Occipital lobe (tissue), 2 donors: Measurements from ENCODE around the gene TSPAN18. TPM values are rescaled to one million over a fixed set of nuclear protein-coding genes. Genes with fewer than 3 reads are reported as not detected.

Experiments used
- DNase-seq: peaks from one replicate; lab custom pipeline; 2025; lab: John Stamatoyannopoulos, UW
- total RNA-seq: library from RNA; depleted of rRNA; stranded (reverse); fragments of >200 nt; gene quantifications from one replicate; pipeline ENCODE4 v1.2.3, GENCODE V29; 2014

Gene TSPAN18
- total RNA-seq, 1 donor from 2014 or later = 19.7 TPM

DNA sequence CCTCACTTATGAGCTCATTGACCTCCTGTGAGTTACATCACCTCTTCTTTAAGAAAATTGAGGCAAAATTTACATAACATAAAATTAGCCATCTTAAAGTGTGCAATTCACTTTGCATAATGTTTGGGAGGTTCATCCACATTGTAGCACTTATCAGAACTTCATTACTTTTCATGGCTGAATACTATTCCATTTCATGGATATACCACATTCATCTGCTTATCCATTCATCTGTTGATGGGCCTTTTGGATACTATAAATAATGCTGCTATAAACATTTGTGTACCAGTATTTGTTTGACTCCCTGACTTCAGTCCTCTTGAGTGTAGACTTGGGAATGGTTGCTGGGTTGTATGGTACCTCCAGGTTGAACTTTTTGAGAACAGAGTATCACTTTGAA is 120.6 kb downstream of the TSPAN18 start:
- DNase-seq = no peak

DNA sequence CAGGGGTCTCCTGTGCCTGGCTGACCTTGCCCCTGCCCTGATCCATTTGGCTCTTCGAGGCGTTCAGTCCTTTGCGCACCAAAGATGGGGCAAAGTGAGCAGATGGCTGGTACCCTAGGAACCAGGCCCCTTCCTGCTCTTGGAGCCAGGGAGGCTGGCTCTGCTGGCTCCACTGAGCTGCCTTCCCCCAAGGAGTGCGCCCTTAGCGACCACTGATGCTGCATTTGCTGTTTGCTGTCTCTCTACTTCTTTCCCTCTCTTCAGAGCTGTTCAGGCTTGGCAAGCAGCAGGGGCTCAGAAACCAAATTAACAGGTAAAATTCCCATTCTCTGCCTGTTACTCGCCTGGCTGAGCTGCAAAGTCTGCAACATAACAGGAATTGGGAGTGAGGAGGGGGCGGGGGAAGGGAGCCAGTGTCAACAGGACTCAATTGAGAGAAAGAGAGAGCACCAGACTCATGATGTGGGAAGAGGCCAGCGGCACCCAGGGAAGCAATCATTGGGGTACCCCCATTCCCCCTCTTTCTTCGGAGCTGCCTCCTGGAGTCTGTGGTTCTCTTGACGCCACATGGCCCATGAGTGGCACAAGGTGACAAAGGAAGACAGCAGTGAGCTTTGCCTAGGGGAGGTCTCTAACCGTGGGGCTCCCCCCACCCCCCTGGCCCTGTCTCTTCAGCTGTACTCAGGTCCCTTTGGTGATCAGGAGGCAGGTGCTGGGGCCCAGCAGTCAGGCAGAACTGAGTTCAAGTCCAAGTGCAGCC is 121.6 kb downstream of the TSPAN18 start:
- no peak for DNase-seq

DNA sequence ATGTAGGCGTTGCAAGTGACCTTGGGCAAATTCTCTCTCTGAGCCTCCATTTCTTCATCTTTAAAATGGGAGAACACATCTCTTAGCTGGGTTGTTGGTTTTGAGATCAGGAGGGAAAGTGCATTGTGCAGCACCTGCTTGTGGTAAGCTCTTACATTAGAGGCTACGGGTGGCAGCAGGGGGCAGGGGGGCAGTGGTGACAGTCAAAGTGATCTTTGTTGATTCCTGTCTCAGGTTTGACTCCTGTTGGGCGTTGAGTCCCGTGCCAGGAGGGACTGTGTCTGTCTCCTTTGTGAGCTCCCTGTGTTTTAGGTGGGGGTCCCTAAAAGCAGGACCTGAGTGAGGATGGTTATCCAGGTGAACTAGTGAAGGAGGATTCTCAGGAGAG is 122.2 kb downstream of the TSPAN18 start:
- no peak for DNase-seq

DNA sequence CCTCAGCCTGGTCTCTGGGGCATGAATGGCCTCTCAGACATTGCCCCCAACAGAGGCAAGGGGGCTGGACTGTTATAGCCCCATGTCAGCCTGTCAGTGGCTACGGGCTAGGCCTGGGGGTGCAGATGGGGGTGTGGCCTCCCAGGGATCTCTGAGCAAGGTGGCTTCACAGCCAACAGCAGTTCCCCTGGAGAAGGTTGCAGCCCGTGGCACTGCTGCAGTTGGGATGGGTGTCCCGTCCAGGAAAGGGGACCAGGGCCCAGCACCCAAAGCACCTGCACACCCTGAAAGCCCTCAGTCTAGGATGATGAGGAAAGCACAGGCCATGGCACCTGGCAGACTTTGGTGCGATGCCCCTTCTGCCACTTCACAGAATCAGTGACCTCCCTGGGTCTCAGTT is 122.7 kb downstream of the TSPAN18 start:
- DNase-seq = no peak

GRCh38 chr11:44849922-44850321 is 123.2 kb downstream of the TSPAN18 start:
- DNase-seq = no peak

- DNase-seq = no peak
Measured at GRCh38 chr11:44851496-44851895, 124.7 kb downstream of the TSPAN18 start.

DNA sequence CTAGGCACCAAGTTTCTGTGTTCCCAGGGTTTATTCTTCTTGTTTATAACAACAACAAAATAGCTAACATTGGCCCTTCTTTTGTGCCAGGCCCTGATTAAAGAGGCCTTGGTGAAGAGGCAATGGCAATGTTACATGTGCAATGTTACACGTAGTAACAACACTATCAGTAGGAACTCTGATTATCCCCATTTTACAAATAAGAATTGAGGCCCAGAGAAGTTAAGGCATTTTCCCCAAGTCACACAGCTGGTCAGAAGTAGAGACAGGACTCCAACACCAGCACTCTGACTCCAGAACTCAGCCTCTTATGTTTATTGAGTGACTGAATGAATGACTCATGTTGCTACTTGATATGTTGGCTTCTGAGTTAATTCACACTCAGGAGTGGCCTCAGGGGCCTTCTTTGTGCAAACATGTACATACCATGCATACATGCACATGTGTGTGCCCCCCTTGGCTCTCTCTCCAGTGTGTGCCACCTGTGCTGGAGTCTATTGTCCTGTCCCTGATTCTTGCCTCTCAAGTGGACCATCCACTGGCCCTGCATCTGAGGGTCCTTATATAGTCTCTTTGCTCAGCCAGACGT is 125.5 kb downstream of the TSPAN18 start:
- DNase-seq = no peak

DNA sequence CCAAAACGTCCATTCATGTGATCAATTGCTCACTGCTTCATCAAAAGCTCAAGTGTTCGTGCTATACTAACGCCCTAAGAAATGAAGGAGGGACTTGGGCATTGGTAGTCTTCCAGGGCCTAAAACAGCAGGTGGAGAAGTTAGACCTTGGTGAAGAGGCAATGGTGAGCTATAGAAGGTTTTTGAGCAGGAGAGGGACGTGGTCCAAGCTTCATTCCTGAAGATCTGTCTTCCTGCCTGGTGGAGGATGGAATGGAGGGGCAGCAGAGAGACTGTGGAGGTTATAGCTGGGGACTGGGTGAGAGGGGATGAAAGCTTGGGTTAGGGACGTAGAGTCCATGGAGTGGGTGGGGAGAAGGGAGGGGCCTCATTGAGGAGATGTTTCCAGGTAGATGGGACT is 126.2 kb downstream of the TSPAN18 start:
- no peak for DNase-seq

GRCh38 chr11:44853666-44854065 is 126.9 kb downstream of the TSPAN18 start:
- no peak for DNase-seq

DNA sequence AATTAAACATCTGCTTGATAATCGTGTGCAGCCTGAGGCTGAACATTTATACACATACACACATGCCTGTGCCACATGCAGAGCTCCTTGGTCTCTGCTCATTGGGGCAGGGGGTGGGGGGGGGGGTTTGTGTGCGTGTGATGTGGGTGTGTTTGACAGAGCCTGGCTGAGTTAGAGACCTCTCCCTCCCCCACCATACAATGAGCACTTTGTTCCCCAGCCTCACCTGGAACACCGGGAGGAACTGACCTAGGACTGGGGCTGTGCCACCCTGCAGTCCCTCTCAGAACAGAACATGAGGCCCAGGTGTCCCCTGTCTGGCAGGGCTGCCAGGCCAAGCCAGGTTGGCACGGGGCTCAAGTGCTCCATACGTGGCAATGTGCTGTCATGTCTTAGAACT is 127.3 kb downstream of the TSPAN18 start:
- no peak for DNase-seq

GRCh38 chr11:44854741-44855492 is 128.2 kb downstream of the TSPAN18 start:
- DNase-seq = no peak

- no peak for DNase-seq
Measured at GRCh38 chr11:44855493-44855849, 128.7 kb downstream of the TSPAN18 start.

DNA sequence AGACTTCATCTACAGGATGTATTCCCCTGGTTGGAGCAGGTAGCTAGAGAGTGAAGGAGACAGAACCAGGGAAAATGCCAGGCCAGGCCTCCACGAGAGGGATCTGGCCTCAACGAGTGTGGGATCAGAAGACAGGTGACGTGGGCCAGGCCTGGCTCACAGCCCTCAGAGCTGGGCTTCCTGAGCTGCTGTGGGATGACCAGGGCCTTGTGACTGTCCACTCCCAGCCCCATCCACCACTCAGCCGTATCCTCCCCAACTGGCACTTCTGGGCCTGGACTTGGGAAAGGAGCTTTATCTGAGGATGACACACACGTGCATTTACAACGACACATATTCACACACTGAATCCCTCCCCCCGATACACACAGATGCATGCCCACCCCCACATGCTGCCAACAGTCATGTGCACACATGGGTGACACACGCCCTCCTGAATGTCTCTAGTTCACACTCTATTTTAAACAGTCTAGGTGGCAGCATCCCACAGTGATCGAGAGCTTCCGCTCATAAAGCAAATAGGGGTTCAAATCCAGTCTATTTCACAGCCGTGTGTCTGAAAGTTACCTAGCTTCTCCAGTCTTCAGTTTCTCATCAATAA is 130.8 kb downstream of the TSPAN18 start:
- no peak for DNase-seq

DNA sequence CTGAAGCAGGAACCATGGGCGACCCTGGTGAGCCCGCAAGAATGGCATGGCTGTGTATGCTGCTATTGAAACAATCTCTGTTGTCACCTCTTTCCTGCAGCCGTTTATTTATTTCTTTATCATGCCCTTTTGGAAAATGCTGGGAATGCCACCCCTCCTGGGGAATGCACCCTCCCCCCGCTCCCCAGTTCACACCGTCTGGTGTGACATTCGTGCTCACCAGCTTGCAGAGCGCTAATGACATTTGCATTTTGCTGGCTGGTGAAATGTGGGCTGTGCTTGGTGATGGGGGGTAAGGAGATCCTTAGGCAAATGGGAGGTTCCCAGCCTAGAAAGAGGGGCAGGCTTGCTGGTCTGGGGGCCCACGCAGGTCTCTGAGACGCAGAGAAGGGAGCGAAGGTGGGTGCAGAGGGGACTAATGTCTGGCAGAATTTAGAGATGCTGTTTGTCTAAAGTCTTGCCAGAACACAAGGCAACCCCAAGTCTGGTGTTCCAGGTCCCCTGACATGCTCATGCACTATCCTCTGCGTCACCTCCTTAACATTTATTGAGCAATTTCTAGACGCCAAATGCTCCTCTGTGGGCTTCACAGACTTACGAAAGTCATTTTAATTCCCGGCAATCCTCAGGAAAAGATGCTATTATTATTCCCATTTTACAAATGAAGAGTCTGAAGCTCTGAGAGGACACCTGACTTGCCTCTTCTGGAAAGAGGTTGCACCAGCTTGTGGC is 132.2 kb downstream of the TSPAN18 start:
- DNase-seq = no peak

DNA sequence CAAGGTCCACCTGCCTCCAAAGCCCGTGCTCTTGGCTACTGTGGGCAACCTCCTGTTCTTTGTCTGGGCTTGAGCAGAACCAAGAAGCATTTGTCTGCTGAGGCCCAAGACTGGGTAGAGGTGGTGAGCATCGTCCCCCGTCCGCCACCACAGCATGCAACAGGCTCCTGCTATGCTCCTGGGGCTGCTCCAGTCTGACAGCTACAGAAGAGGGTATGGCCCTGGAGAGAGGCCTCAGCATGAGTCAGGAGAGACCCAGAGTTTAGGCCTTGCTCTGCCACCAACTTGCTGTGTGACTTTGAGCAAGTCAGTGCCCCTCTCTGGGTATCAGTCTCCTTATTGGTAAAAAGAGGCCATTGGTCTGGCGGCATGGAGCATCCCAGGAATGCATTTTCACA is 132.8 kb downstream of the TSPAN18 start:
- DNase-seq = no peak

DNA sequence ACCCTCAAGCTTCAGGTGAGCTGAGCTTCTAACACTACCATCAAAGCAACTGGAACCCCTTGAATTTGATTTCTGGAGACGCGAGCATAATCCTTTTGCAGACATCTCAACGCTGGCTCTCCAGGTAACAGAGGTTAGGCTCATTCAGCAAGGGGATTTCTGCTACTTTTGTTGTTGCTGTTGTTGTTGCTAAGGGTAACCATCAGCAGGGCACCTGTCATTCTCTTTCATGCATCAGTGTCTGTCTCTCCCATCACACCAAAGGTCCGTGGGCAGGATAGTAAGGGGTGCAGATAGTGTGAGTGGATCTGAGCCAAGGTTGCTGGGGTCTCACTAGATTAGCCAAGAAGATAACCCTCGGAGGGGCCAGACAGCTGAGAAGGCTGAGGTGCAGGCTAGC is 133.6 kb downstream of the TSPAN18 start:
- DNase-seq = no peak

GRCh38 chr11:44861849-44862557 is 135.2 kb downstream of the TSPAN18 start:
- no peak for DNase-seq

DNA sequence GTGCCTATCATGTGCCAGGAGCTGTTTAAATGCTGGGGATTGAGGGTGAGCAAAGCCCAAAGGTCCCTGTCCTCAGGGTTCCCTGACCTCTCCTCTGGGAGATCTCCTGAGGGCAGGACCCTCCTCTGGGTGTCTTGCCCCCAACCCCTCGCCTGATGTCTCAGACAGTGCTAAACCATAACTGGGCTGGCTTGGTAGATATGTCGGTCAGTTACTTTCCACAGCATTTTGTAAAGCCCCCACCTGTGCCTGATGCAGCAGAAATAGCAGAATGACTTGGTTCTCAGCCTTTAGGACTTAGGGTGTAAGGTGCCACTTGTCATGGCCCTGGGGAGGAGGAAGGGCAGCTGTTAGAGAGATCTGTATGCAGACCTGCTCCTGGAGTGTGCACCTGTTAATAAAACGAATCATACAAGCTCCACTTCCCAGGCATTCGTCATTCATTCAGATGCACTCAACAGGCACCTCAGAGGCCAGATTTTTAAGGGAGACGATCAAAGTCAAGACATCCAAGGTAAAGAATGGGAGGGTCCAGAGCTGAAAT is 135.9 kb downstream of the TSPAN18 start:
- no peak for DNase-seq

GRCh38 chr11:44863231-44863630 is 136.5 kb downstream of the TSPAN18 start:
- DNase-seq = no peak

DNA sequence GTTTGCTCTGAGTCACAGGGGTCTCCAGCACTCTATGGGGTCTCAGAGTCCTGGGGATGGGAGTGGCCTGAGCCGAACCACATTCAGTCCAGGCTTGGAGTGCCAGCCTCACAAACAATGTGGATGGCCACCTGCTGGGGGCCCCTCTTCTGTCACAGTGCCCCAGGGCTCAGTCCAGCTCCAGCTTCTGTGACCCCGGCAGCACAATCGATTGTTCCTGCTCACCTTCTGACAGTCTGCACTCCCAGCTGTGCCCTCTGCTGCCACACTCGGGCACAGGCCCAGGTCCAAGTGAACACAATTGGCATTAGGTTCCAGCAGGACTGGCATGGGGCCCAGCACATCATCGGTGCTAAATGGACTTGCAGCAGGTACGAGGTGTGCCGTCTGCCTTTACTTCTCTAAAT is 139.1 kb downstream of the TSPAN18 start:
- no peak for DNase-seq

DNA sequence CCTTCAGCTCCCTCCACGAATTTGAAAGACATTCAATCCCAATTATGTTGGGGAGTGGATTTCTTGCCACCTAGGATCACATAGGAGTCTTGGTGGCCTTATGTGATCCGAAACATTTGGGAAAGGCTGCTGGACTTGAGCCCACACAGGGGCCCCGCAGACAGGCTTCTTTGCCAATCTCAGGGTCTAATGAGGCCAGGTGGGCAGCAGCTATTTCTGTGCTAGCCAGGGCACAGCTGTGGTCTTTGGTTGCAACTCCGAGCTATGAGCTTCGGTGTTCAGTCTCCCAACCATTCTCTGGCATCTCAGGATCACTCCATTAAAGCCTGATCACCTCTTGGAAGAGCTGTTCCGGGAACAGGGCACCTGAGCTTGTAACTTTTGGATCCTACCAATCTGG is 139.5 kb downstream of the TSPAN18 start:
- no peak for DNase-seq
